Osteocyte (in vitro differentiated cells): ENCODE measurements around the gene TMEM169. TPM values are rescaled to one million over a fixed set of nuclear protein-coding genes. Genes with fewer than 3 reads are reported as not detected.

Experiments used
- DNase-seq: peaks from one replicate; pipeline ENCODE4 v3.0.0; 2021; ENCODE audit warnings: mixed read lengths; ENCODE audit not compliant: unreplicated experiment; ENCODE audit errors: extremely low spot score
- H3K27ac Mint-ChIP-seq: one replicate; pipeline ENCODE4 v1.8.0; 2021; ENCODE audit warnings: mild to moderate bottlenecking, mixed read lengths; ENCODE audit not compliant: unreplicated experiment
- H3K27me3 Mint-ChIP-seq: one replicate; pipeline ENCODE4 v1.8.0; 2021; ENCODE audit warnings: mixed read lengths; ENCODE audit not compliant: unreplicated experiment
- H3K36me3 Mint-ChIP-seq: one replicate; pipeline ENCODE4 v1.8.0; 2021; ENCODE audit warnings: mixed read lengths; ENCODE audit not compliant: unreplicated experiment
- H3K4me1 Mint-ChIP-seq: one replicate; pipeline ENCODE4 v1.8.0; 2021; ENCODE audit warnings: mixed read lengths; ENCODE audit not compliant: unreplicated experiment
- H3K4me3 Mint-ChIP-seq: one replicate; pipeline ENCODE4 v1.8.0; 2021; ENCODE audit warnings: mild to moderate bottlenecking, moderate library complexity, mixed read lengths; ENCODE audit not compliant: unreplicated experiment
- H3K9me3 Mint-ChIP-seq: one replicate; pipeline ENCODE4 v1.8.0; 2021; ENCODE audit warnings: mixed read lengths; ENCODE audit not compliant: unreplicated experiment
- total RNA-seq: library from RNA; stranded (reverse); gene quantifications from 2 replicates; pipeline ENCODE4 v1.2.1, GENCODE V29; 2021
- TF ChIP-seq, protein P1 (sequence below): fragments of 200-600 bp; sonication (generic); IDR thresholded peaks from 2 replicates; pipeline ENCODE4 v1.5.0; 2021; ENCODE audit warnings: antibody characterized with exemption, mild to moderate bottlenecking, moderate library complexity

The TMEM169 gene
- total RNA-seq, 1 donor from 2014 or later, result 1.5 TPM

- Mint-ChIP-seq H3K9me3 (no peaks in the 10 kb centered on the region), H3K27ac (peak overlapping the region; percentile 99), H3K4me3 (peak overlapping the region; percentile 31), H3K4me1 (peaks cover 44% of the 10 kb centered on the region), H3K27me3 (no peaks in the 10 kb centered on the region), H3K36me3 (peaks cover 65% of the 10 kb centered on the region)
- no peak for DNase-seq
- TF ChIP-seq, protein P1, sequence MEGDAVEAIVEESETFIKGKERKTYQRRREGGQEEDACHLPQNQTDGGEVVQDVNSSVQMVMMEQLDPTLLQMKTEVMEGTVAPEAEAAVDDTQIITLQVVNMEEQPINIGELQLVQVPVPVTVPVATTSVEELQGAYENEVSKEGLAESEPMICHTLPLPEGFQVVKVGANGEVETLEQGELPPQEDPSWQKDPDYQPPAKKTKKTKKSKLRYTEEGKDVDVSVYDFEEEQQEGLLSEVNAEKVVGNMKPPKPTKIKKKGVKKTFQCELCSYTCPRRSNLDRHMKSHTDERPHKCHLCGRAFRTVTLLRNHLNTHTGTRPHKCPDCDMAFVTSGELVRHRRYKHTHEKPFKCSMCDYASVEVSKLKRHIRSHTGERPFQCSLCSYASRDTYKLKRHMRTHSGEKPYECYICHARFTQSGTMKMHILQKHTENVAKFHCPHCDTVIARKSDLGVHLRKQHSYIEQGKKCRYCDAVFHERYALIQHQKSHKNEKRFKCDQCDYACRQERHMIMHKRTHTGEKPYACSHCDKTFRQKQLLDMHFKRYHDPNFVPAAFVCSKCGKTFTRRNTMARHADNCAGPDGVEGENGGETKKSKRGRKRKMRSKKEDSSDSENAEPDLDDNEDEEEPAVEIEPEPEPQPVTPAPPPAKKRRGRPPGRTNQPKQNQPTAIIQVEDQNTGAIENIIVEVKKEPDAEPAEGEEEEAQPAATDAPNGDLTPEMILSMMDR, result no peak
These were observed 34.7 kb downstream of the TMEM169 start for GRCh38 chr2:216116418-216116817.

DNA sequence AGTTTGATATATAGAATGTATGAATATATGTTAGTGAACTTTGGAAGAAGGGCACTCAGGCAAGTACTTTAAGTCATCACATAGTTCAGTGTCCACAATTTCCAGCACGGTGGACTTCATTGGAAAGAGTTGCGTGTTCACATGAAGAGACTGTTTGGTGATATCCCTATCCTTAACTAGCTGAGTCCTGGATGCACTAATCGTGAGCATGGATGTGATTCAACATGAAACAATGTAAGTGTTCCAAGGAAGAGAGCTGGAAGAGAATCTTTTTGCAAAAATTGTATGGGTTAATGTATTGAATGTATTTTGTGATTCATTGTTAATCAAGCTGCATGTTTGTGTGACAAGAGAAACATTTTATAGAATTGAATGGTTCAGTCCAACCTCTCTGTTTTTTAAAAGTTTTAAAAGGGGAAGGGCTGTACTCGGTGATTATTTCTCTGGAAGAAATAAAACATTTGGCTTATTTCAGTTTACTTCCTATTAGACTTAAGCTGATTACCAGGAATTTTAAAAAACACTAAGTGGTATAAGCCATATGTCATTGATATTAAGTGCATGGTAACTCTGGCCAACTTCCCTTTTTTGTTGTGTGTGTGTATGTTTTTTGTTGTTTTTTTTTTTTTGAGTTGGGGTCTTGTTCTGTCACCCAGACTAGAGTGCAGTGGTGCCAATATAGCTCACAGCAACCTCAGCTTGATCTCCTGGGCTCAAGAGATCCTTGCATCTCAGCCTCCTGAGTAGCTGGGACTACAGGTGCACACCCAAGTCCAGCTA, 36.0 kb downstream of the TMEM169 start:
- Mint-ChIP-seq H3K27ac (no peak overlapping the region), H3K36me3 (peaks cover 70% of the 10 kb centered on the region), H3K4me1 (peaks cover 41% of the 10 kb centered on the region), H3K9me3 (no peaks in the 10 kb centered on the region), H3K27me3 (no peaks in the 10 kb centered on the region), H3K4me3 (no peak overlapping the region)
- TF ChIP-seq, protein P1, result no peak
- no peak for DNase-seq

- Mint-ChIP-seq H3K9me3 (no peaks in the 10 kb centered on the region), H3K36me3 (peaks cover 69% of the 10 kb centered on the region), H3K27me3 (no peaks in the 10 kb centered on the region), H3K4me3 (no peak overlapping the region), H3K27ac (peak overlapping the region; percentile 18), H3K4me1 (peaks cover 41% of the 10 kb centered on the region)
- no peak for DNase-seq
- TF ChIP-seq, protein P1, result no peak
These were observed 36.8 kb downstream of the TMEM169 start for GRCh38 chr2:216118474-216118873.

DNA sequence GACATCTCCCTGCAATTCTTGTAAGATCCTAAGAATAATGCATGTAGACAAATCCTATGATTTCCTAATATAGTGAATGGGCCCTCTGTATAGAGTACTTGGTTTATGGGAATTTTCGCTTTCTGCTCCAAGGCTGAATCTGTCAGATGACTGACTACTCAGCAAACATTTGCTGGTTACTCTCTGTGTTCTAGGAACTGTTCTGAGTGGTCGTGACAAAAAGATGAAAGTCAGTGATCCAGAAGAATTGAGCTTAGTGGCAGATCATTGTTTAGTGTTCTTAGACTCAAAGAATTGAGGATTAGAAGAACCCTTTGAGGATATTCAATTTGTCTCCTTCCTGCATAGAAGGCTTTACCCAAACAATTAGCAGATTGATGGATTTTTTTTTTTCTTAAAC, 37.4 kb downstream of the TMEM169 start:
- Mint-ChIP-seq H3K4me1 (peaks cover 40% of the 10 kb centered on the region), H3K4me3 (no peak overlapping the region), H3K36me3 (peaks cover 71% of the 10 kb centered on the region), H3K27ac (no peak overlapping the region), H3K9me3 (no peaks in the 10 kb centered on the region), H3K27me3 (no peaks in the 10 kb centered on the region)
- no peak for DNase-seq
- TF ChIP-seq, protein P1, result no peak

- Mint-ChIP-seq H3K4me3 (no peak overlapping the region), H3K27me3 (no peaks in the 10 kb centered on the region), H3K9me3 (no peaks in the 10 kb centered on the region), H3K4me1 (peaks cover 34% of the 10 kb centered on the region), H3K27ac (peak overlapping the region; percentile 38), H3K36me3 (peaks cover 76% of the 10 kb centered on the region)
- TF ChIP-seq, protein P1, result no peak
- no peak for DNase-seq
These were observed 38.3 kb downstream of the TMEM169 start for GRCh38 chr2:216119986-216120385.
